ENCODE results near the gene LZTS3.
"Not testable (repeated sequence)": the region's sequence is repeated elsewhere in the genome, so short reads cannot be mapped to it uniquely, and the experiment has no call there.

Gene LZTS3

GRCh38 chr20:3124773-3125560 lies 48.4 kb downstream of the LZTS3 start:
- H3K4me3 Mint-ChIP-seq; H3K27ac Mint-ChIP-seq; DNase-seq (ENCODE audit: low spot score); H3K27me3 Mint-ChIP-seq (ENCODE audit: low read depth): not testable (repeated sequence)
- Mint-ChIP-seq H3K9me3 (peaks cover 12% of the 10 kb centered on the region), H3K4me1 (ENCODE audit: low read depth) (peaks cover 28% of the 10 kb centered on the region), H3K36me3 (ENCODE audit: low read depth) (peaks cover 45% of the 10 kb centered on the region)

- peaks cover 28% of the 10 kb centered on the region for H3K4me1 Mint-ChIP-seq (ENCODE audit: low read depth)
- H3K4me3 Mint-ChIP-seq; DNase-seq (ENCODE audit: low spot score); H3K27ac Mint-ChIP-seq; H3K27me3 Mint-ChIP-seq (ENCODE audit: low read depth): not testable (repeated sequence)
- H3K36me3 Mint-ChIP-seq (ENCODE audit: low read depth): peaks cover 43% of the 10 kb centered on the region
- peaks cover 12% of the 10 kb centered on the region for H3K9me3 Mint-ChIP-seq
Observed at GRCh38 chr20:3124163-3124562, 49.2 kb downstream of the LZTS3 start.

DNA sequence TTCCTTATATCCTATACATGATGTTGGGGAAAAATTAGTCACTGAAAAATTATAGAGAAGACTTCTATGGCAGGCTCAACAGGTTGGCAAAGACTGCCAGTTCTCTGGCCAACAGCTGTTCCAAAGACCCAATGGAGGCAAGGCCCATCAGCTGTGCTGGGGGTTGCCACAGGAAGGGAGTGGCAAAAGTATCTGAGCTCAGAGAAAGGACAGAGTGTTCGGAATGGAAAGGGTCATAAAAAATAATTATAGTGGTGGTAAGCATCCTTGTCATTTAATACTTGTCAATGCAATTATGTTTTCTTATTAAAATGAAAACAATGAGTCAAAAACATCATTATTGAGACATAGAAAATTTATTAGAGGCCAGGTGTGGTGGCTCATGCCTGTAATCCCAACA lies 49.8 kb downstream of the LZTS3 start:
- Mint-ChIP-seq H3K36me3 (ENCODE audit: low read depth) (peaks cover 44% of the 10 kb centered on the region), H3K27ac (peak overlapping the region; percentile 71), H3K9me3 (peaks cover 12% of the 10 kb centered on the region), H3K4me3 (peak overlapping the region; percentile 50), H3K27me3 (ENCODE audit: low read depth) (no peaks in the 10 kb centered on the region), H3K4me1 (ENCODE audit: low read depth) (peaks cover 28% of the 10 kb centered on the region)
- no peak for DNase-seq (ENCODE audit: low spot score)

DNA sequence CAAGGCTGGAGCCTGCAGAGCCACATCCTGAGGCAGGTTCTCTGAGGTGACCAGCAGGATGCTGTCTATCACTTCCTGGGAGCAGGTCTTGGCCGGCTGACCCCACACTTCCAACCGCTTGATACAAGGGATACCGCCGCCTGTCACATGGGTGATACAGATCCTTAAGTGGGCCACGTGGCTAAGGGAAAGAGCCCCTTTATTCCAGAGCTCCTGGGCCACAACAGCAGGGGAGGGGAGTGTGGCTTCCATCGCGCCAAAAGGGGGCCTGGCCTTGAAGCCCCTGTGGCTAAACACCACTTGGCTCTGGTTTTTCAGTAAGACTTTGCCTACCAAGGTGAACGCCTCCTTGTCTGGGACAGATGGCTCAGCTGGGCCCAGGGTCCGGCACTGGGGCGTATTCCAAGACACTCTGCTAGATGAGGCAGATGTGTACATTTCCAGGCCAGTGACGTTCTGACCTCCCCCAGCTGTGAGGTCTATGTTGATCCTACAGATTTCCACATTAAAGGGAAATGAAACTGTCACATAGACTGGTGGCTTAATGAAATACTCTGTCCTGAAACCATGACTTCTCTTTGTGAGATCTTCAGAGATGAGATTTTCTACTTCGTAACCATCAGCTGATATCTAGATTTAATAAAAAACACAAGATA lies 51.3 kb downstream of the LZTS3 start:
- DNase-seq (ENCODE audit: low spot score): no peak
- H3K27me3 Mint-ChIP-seq (ENCODE audit: low read depth): no peaks in the 10 kb centered on the region
- peak overlapping the region; percentile 92 for H3K27ac Mint-ChIP-seq
- H3K9me3 Mint-ChIP-seq: peaks cover 12% of the 10 kb centered on the region
- peaks cover 42% of the 10 kb centered on the region for H3K36me3 Mint-ChIP-seq (ENCODE audit: low read depth)
- peaks cover 28% of the 10 kb centered on the region for H3K4me1 Mint-ChIP-seq (ENCODE audit: low read depth)
- H3K4me3 Mint-ChIP-seq: peak overlapping the region; percentile 55

GRCh38 chr20:3121271-3121911 lies 52.0 kb downstream of the LZTS3 start:
- H3K27me3 Mint-ChIP-seq (ENCODE audit: low read depth): no peaks in the 10 kb centered on the region
- H3K4me1 Mint-ChIP-seq (ENCODE audit: low read depth): peaks cover 28% of the 10 kb centered on the region
- no peak for DNase-seq (ENCODE audit: low spot score)
- H3K9me3 Mint-ChIP-seq: peaks cover 12% of the 10 kb centered on the region
- H3K27ac Mint-ChIP-seq: peak overlapping the region; percentile 92
- H3K4me3 Mint-ChIP-seq: peak overlapping the region; percentile 55
- peaks cover 42% of the 10 kb centered on the region for H3K36me3 Mint-ChIP-seq (ENCODE audit: low read depth)

DNA sequence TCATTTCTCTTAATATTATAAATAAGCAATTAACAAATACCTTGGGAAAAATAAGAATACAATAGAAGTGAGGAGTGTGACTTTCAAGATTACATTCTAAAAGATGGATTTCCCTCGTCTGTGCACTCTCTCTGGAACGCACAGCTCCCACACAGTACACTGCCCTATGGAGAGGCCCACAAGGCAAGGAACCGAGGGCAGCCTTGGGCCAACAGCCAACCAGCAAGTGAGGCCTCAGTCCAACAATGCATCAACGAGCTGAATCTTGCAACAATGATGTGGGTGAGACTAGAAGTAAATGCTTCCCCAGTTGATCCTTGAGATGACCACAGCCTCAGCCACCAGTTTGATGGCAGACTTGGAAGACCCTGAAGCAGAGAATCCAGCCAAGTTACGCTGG lies 54.3 kb downstream of the LZTS3 start:
- Mint-ChIP-seq H3K4me1 (ENCODE audit: low read depth) (peaks cover 28% of the 10 kb centered on the region), H3K27ac (no peak overlapping the region), H3K9me3 (peaks cover 12% of the 10 kb centered on the region), H3K4me3 (no peak overlapping the region), H3K27me3 (ENCODE audit: low read depth) (no peaks in the 10 kb centered on the region), H3K36me3 (ENCODE audit: low read depth) (peaks cover 39% of the 10 kb centered on the region)
- DNase-seq (ENCODE audit: low spot score): no peak

DNA sequence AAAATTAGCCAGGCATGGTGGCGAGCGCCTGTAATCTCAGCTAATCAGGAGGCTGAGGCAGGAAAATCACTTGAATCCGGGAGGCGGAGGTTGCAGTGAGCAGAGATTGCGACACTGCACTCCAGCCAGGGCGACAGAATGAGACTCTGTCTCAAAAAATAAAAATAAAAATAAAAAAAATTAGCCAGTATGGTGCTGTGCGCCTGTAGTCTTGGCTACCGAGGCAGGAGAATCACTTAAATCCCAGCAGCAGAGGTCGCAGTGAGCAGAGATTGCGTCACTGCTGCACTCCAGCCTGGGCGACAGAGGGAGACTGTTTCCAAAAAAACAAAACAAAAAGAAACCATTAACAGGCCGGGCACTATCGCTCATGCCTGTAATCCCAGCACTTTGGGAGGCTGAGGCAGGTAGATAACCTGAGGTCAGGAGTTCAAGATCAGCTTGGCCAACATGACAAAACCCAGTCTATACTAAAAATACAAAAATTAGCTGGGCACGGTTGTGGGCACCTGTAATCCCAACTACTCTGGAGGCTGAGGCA lies 55.4 kb downstream of the LZTS3 start:
- DNase-seq (ENCODE audit: low spot score): peak; percentile 33
- H3K27me3 Mint-ChIP-seq (ENCODE audit: low read depth); H3K4me3 Mint-ChIP-seq; H3K9me3 Mint-ChIP-seq: not testable (repeated sequence)
- peaks cover 21% of the 10 kb centered on the region for H3K4me1 Mint-ChIP-seq (ENCODE audit: low read depth)
- peaks cover 37% of the 10 kb centered on the region for H3K36me3 Mint-ChIP-seq (ENCODE audit: low read depth)
- H3K27ac Mint-ChIP-seq: peak overlapping the region; percentile 71

- H3K9me3 Mint-ChIP-seq: no peaks in the 10 kb centered on the region
- no peak for DNase-seq (ENCODE audit: low spot score)
- no peak overlapping the region for H3K27ac Mint-ChIP-seq
Observed at GRCh38 chr20:3116341-3116740, 57.0 kb downstream of the LZTS3 start.

GRCh38 chr20:3115190-3116107 lies 57.9 kb downstream of the LZTS3 start:
- Mint-ChIP-seq H3K27me3 (ENCODE audit: low read depth) (no peaks in the 10 kb centered on the region), H3K9me3 (no peaks in the 10 kb centered on the region), H3K27ac (no peak overlapping the region), H3K4me1 (ENCODE audit: low read depth) (no peaks in the 10 kb centered on the region), H3K4me3 (no peak overlapping the region), H3K36me3 (ENCODE audit: low read depth) (peaks cover 17% of the 10 kb centered on the region)
- DNase-seq (ENCODE audit: low spot score): no peak

More at GRCh38 chr20:3116341-3116740, 57.0 kb downstream of the LZTS3 start:
- no peaks in the 10 kb centered on the region for H3K27me3 Mint-ChIP-seq (ENCODE audit: low read depth)
- H3K36me3 Mint-ChIP-seq (ENCODE audit: low read depth): peaks cover 24% of the 10 kb centered on the region
- H3K4me1 Mint-ChIP-seq (ENCODE audit: low read depth): peaks cover 7% of the 10 kb centered on the region
- no peak overlapping the region for H3K4me3 Mint-ChIP-seq
